IMR-90 (cell line): ENCODE data around the gene BTAF1. TPM values are rescaled to one million over a fixed set of nuclear protein-coding genes. Genes with fewer than 3 reads are reported as not detected.

Experiments used
- ATAC-seq: fragments of 200-7000 bp; cut with Tn5 transposase; 2 replicates; pipeline ENCODE4 v1.9.1; 2020; ENCODE audit warnings: low read depth, mild to moderate bottlenecking, moderate library complexity
- BruUV-seq: library from RNA; stranded (reverse); fragments of 400-500 nt; replicated peaks from 2 replicates; lab custom pipeline; 2021; lab: Mats Ljungman, UMichigan
- CTCF ChIA-PET: fragments of 300-600 bp; formaldehyde crosslinking; extraction: SDS; loops from one replicate; lab custom pipeline; 2021; ENCODE audit warnings: antibody characterized with exemption; lab: Yijun Ruan, JAX
- POLR2A ChIA-PET: fragments of 300-600 bp; sonication (Branson Sonifier 250); formaldehyde crosslinking; loops from one replicate; lab custom pipeline; 2022; ENCODE audit warnings: antibody characterized with exemption; ENCODE audit not compliant: unreplicated experiment; lab: Charles Lee
- DNase-seq: peaks from one replicate; pipeline ENCODE4 v3.0.0; 2013
- H2AFZ ChIP-seq: replicated peaks from 2 replicates; pipeline ENCODE3; 2013; ENCODE audit warnings: low read length, mild to moderate bottlenecking; ENCODE audit not compliant: poor library complexity
- H2AK5ac ChIP-seq: 2 replicates; pipeline ENCODE4 v1.6.1; 2013; ENCODE audit warnings: low read depth, low read length, inconsistent platforms
- H2AK9ac ChIP-seq: replicated peaks from 2 replicates; pipeline ENCODE3; 2013; ENCODE audit warnings: mild to moderate bottlenecking, low read depth, low read length, moderate library complexity; ENCODE audit not compliant: poor library complexity
- H2BK120ac ChIP-seq: 2 replicates; pipeline ENCODE4 v1.6.1; 2013; ENCODE audit warnings: low read depth, low read length, inconsistent platforms
- H2BK15ac ChIP-seq: 3 replicates; pipeline ENCODE4 v1.6.1; 2013; ENCODE audit warnings: low read depth, low read length, inconsistent platforms
- H2BK20ac ChIP-seq: 2 replicates; pipeline ENCODE4 v1.6.1; 2013; ENCODE audit warnings: low read depth, mild to moderate bottlenecking, inconsistent platforms, low read length, moderate library complexity
- H2BK5ac ChIP-seq: 2 replicates; pipeline ENCODE4 v1.6.1; 2013; ENCODE audit warnings: mild to moderate bottlenecking, low read depth, low read length, inconsistent platforms; ENCODE audit not compliant: poor library complexity, severe bottlenecking
- H3K14ac ChIP-seq: replicated peaks from 2 replicates; pipeline ENCODE4 v1.6.1; 2013; ENCODE audit warnings: low read depth, low read length, inconsistent platforms
- H3K18ac ChIP-seq: 2 replicates; pipeline ENCODE4 v1.6.1; 2013; ENCODE audit warnings: low read depth, low read length, control low read depth
- H3K23ac ChIP-seq: 2 replicates; pipeline ENCODE4 v1.6.1; 2013; ENCODE audit warnings: low read depth, low read length, inconsistent platforms
- H3K27ac ChIP-seq: 2 replicates; pipeline ENCODE4 v1.5.1; 2013; ENCODE audit warnings: mild to moderate bottlenecking, control low read depth, low read length; ENCODE audit not compliant: insufficient read depth
- H3K27me3 ChIP-seq: 2 replicates; pipeline ENCODE4 v1.6.1; 2013; ENCODE audit warnings: low read length; ENCODE audit not compliant: control insufficient read depth, insufficient read depth
- H3K36me3 ChIP-seq: 2 replicates; pipeline ENCODE4 v1.6.1; 2013; ENCODE audit warnings: low read length, mixed read lengths; ENCODE audit not compliant: control insufficient read depth, insufficient read depth
- H3K4ac ChIP-seq: 2 replicates; pipeline ENCODE4 v1.6.1; 2013; ENCODE audit warnings: low read depth, low read length, inconsistent platforms
- H3K4me1 ChIP-seq: 2 replicates; pipeline ENCODE4 v1.6.1; 2013; ENCODE audit warnings: low read length, mixed read lengths; ENCODE audit not compliant: control insufficient read depth, insufficient read depth
- H3K4me2 ChIP-seq: 2 replicates; pipeline ENCODE4 v1.6.1; 2013; ENCODE audit warnings: low read depth, mild to moderate bottlenecking, control low read depth, low read length, moderate library complexity
- H3K4me3 ChIP-seq: 2 replicates; pipeline ENCODE4 v1.5.1; 2013; ENCODE audit warnings: low read depth, mild to moderate bottlenecking, control low read depth, low read length, moderate library complexity; ENCODE audit not compliant: insufficient read depth
- H3K56ac ChIP-seq: 2 replicates; pipeline ENCODE4 v1.6.1; 2013; ENCODE audit warnings: low read length, inconsistent platforms; ENCODE audit not compliant: insufficient read depth; ENCODE audit errors: extremely low read depth
- H3K79me1 ChIP-seq, 2 experiments: 2 replicates each; pipeline ENCODE4 v1.6.1; 2013; ENCODE audit warnings: low read length in 2 of 2, inconsistent platforms in 1 of 2, low read depth in 1 of 2
- H3K9ac ChIP-seq: 2 replicates; pipeline ENCODE4 v1.6.1; 2013; ENCODE audit warnings: low read depth, low read length, control low read depth
- H3K9me1 ChIP-seq: 2 replicates; pipeline ENCODE4 v1.6.1; 2013; ENCODE audit warnings: low read length, inconsistent platforms; ENCODE audit not compliant: insufficient read depth
- H3K9me3 ChIP-seq: 2 replicates; pipeline ENCODE4 v1.6.1; 2013; ENCODE audit warnings: low read length; ENCODE audit not compliant: control insufficient read depth, insufficient read depth
- H4K20me1 ChIP-seq: 2 replicates; pipeline ENCODE4 v1.6.1; 2013; ENCODE audit warnings: low read length, inconsistent platforms; ENCODE audit not compliant: insufficient read depth
- H4K5ac ChIP-seq: 2 replicates; pipeline ENCODE4 v1.6.1; 2013; ENCODE audit warnings: mild to moderate bottlenecking, low read depth, low read length, control low read depth
- H4K8ac ChIP-seq, 2 experiments: 2 replicates each; pipeline ENCODE4 v1.6.1; 2013; ENCODE audit warnings: low read depth in 2 of 2, low read length in 2 of 2, control low read depth in 1 of 2, inconsistent platforms in 1 of 2
- H4K91ac ChIP-seq: 2 replicates; pipeline ENCODE4 v1.6.1; 2013; ENCODE audit warnings: low read depth, low read length, inconsistent platforms; ENCODE audit not compliant: insufficient read depth
- BHLHE40 ChIP-seq: fragments of 150-350 bp; IDR thresholded peaks from 2 replicates; pipeline ENCODE4 v1.6.1; 2016; ENCODE audit warnings: mild to moderate bottlenecking, low read depth, low read length
- CEBPB ChIP-seq: IDR thresholded peaks from 2 replicates; pipeline ENCODE4 v1.6.1; 2012; ENCODE audit warnings: low read depth, low read length, improper control_type of control experiment
- FOS ChIP-seq: fragments of 150-350 bp; IDR thresholded peaks from 2 replicates; pipeline ENCODE4 v1.6.1; 2016; ENCODE audit warnings: low read depth, low read length
- MAFK ChIP-seq: IDR thresholded peaks from 2 replicates; pipeline ENCODE4 v1.6.1; 2012; ENCODE audit warnings: low read depth, low read length, improper control_type of control experiment
- MAZ ChIP-seq: IDR thresholded peaks from 2 replicates; pipeline ENCODE4 v1.6.1; 2012; ENCODE audit warnings: low read depth, mild to moderate bottlenecking, low read length, improper control_type of control experiment, moderate library complexity, borderline replicate concordance
- MXI1 ChIP-seq: IDR thresholded peaks from 2 replicates; pipeline ENCODE4 v1.6.1; 2012; ENCODE audit warnings: low read depth, mild to moderate bottlenecking, low read length, moderate library complexity, borderline replicate concordance
- NFE2L2 ChIP-seq: fragments of 150-350 bp; IDR thresholded peaks from 2 replicates; pipeline ENCODE4 v1.6.1; 2016; ENCODE audit warnings: low read depth, mild to moderate bottlenecking, low read length
- RAD21 ChIP-seq: IDR thresholded peaks from 2 replicates; pipeline ENCODE4 v1.6.1; 2012; ENCODE audit warnings: low read length, improper control_type of control experiment
- RCOR1 ChIP-seq: IDR thresholded peaks from 2 replicates; pipeline ENCODE4 v1.6.1; 2012; ENCODE audit warnings: mild to moderate bottlenecking, low read length, improper control_type of control experiment; ENCODE audit not compliant: insufficient replicate concordance
- RFX5 ChIP-seq: IDR thresholded peaks from 2 replicates; pipeline ENCODE4 v1.8.0; 2012; ENCODE audit warnings: low read depth, mild to moderate bottlenecking, low read length, moderate library complexity
- SMC3 ChIP-seq: fragments of 150-350 bp; IDR thresholded peaks from 2 replicates; pipeline ENCODE4 v1.6.1; 2016; ENCODE audit warnings: low read depth, mild to moderate bottlenecking, antibody characterized with exemption, low read length, moderate library complexity
- WGBS, 2 experiments: methylation state at CpG; one replicate each; pipeline versions ENCODE4 v1.1.5 to v1.1.7; 2013; ENCODE audit warnings: missing lambda C conversion rate in 2 of 2; ENCODE audit not compliant: insufficient read length in 1 of 2; ENCODE audit errors: extremely low coverage in 2 of 2; 5-methylcytosine and 5-hydroxymethylcytosine counted together
- dilution Hi-C: fragments of 300-500 bp; cut with HindIII; formaldehyde crosslinking; loops from one replicate; pipeline ENCODE4 v1.14.3; 2018; ENCODE audit warnings: low sequenced_read_pairs; ENCODE audit not compliant: unreplicated experiment
- in situ Hi-C: fragments of 300-500 bp; cut with MboI; formaldehyde crosslinking; loops from 3 replicates; pipeline ENCODE4 v1.14.3; 2019; ENCODE audit warnings: low sequenced_read_pairs, inconsistent platforms, mixed read lengths
- intact Hi-C: fragments of 100-400 bp; cut with micrococcal nuclease; formaldehyde crosslinking; loops from 2 replicates; pipeline ENCODE4 v1.10.0; 2022
- polyA plus RNA-seq, 3 experiments: library from polyadenylated mRNA; depleted of rRNA; stranded (reverse); fragments of >200 nt; gene quantifications; 2 replicates each; pipeline ENCODE4 v1.2.3, GENCODE V29; 2012; ENCODE audit warnings: low replicate concordance in 1 of 3
- total RNA-seq: library from RNA; depleted of rRNA; stranded (reverse); fragments of >200 nt; gene quantifications from 2 replicates; pipeline ENCODE4 v1.2.3, GENCODE V29; 2012
- TF ChIP-seq, protein P1 (sequence below): fragments of 150-350 bp; IDR thresholded peaks from 2 replicates; pipeline ENCODE4 v1.6.1; 2016; ENCODE audit warnings: low read depth, mild to moderate bottlenecking, low read length, moderate library complexity, borderline replicate concordance
- TF ChIP-seq, protein P2 (sequence below): fragments of 150-350 bp; IDR thresholded peaks from 2 replicates; pipeline ENCODE4 v1.6.1; 2017; ENCODE audit warnings: mild to moderate bottlenecking, antibody characterized with exemption, low read length, low read depth
- TF ChIP-seq, protein P3 (sequence below): conservative IDR thresholded peaks from 2 replicates; pipeline ENCODE4 v1.5.1; 2012; ENCODE audit warnings: mild to moderate bottlenecking, low read depth, low read length, improper control_type of control experiment

BTAF1 gene
- total and polyA plus RNA-seq, 2 of the 4 experiments (the other 2 are of a cell fraction), result 15.0 to 42.3 TPM

- Histone ChIP-seq H3K9me1 (peaks cover 3% of the 10 kb centered on the region; the same call in 1 of the 2 replicates), H2BK5ac (no peak overlapping the region), H2AK5ac (no peak overlapping the region), H4K20me1 (no peaks in the 10 kb centered on the region), H2BK20ac (no peak overlapping the region), H3K36me3 (no peaks in the 10 kb centered on the region; the same call in 1 of the 2 replicates), H2AFZ (no peak overlapping the region), H3K4me1 (peaks cover 5% of the 10 kb centered on the region; the same call in 1 of the 2 replicates), H2AK9ac (no peak overlapping the region), H2BK15ac (no peak overlapping the region), H3K27me3 (no peaks in the 10 kb centered on the region), H3K18ac (no peak overlapping the region), H3K4ac (no peak overlapping the region), H3K4me2 (no peak overlapping the region; the same call in 1 of the 2 replicates), H3K9ac (no peak overlapping the region), H4K8ac (no peak overlapping the region; a peak in 1 of 4 replicates), H3K4me3 (no peak overlapping the region), H4K91ac (no peak overlapping the region), H3K9me3 (no peaks in the 10 kb centered on the region), H3K27ac (no peak overlapping the region), H3K79me1 (no peaks in the 10 kb centered on the region), H2BK120ac (no peak overlapping the region), H3K14ac (no peak overlapping the region; the same call in 1 of the 2 replicates), H3K23ac (no peak overlapping the region), H3K56ac (no peak overlapping the region), H4K5ac (no peak overlapping the region)
- TF ChIP-seq NFE2L2 (no peak), MAFK (peak; percentile 78), BHLHE40 (no peak; the same call in 1 of the 2 replicates), SMC3 (no peak), RAD21 (no peak), RFX5 (no peak), MXI1 (no peak), MAZ (no peak), FOS (peak; percentile 48; the same call in 1 of the 2 replicates), RCOR1 (no peak), CEBPB (peak; percentile 45; the same call in 1 of the 2 replicates)
- TF ChIP-seq, protein P1, sequence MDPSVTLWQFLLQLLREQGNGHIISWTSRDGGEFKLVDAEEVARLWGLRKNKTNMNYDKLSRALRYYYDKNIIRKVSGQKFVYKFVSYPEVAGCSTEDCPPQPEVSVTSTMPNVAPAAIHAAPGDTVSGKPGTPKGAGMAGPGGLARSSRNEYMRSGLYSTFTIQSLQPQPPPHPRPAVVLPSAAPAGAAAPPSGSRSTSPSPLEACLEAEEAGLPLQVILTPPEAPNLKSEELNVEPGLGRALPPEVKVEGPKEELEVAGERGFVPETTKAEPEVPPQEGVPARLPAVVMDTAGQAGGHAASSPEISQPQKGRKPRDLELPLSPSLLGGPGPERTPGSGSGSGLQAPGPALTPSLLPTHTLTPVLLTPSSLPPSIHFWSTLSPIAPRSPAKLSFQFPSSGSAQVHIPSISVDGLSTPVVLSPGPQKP, result no peak
- TF ChIP-seq, protein P2, sequence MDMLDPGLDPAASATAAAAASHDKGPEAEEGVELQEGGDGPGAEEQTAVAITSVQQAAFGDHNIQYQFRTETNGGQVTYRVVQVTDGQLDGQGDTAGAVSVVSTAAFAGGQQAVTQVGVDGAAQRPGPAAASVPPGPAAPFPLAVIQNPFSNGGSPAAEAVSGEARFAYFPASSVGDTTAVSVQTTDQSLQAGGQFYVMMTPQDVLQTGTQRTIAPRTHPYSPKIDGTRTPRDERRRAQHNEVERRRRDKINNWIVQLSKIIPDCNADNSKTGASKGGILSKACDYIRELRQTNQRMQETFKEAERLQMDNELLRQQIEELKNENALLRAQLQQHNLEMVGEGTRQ, result no peak
- TF ChIP-seq, protein P3, sequence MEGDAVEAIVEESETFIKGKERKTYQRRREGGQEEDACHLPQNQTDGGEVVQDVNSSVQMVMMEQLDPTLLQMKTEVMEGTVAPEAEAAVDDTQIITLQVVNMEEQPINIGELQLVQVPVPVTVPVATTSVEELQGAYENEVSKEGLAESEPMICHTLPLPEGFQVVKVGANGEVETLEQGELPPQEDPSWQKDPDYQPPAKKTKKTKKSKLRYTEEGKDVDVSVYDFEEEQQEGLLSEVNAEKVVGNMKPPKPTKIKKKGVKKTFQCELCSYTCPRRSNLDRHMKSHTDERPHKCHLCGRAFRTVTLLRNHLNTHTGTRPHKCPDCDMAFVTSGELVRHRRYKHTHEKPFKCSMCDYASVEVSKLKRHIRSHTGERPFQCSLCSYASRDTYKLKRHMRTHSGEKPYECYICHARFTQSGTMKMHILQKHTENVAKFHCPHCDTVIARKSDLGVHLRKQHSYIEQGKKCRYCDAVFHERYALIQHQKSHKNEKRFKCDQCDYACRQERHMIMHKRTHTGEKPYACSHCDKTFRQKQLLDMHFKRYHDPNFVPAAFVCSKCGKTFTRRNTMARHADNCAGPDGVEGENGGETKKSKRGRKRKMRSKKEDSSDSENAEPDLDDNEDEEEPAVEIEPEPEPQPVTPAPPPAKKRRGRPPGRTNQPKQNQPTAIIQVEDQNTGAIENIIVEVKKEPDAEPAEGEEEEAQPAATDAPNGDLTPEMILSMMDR, result no peak
- dilution Hi-C loops, result no loop called here
- no CpG with 5 or more reads among the region's 1 CpG for WGBS, 2 experiments
- DNase-seq (peak; percentile 89), ATAC-seq (peak; percentile 97)
- ChIA-PET CTCF (no interaction called here), POLR2A (no interaction called here)
- BruUV-seq, result no TSS peak
- intact Hi-C loops, result no loop called here
- in situ Hi-C loops, result no loop called here
These were observed 145.3 kb downstream of the BTAF1 start for GRCh38 chr10:92068900-92069299.
